GM18519 (cell line): Measurements from ENCODE around the gene PTPN1.
"Not testable (repeated sequence)": the region's sequence is repeated elsewhere in the genome, so short reads cannot be mapped to it uniquely, and the experiment has no call there.

Experiments
- ATAC-seq: cut with Tn5 transposase; IDR thresholded peaks from one replicate; pipeline ENCODE4 v1.9.1; 2021; ENCODE audit warnings: mild to moderate bottlenecking, moderate library complexity; ENCODE audit not compliant: unreplicated experiment, low FRiP score

PTPN1 gene

DNA sequence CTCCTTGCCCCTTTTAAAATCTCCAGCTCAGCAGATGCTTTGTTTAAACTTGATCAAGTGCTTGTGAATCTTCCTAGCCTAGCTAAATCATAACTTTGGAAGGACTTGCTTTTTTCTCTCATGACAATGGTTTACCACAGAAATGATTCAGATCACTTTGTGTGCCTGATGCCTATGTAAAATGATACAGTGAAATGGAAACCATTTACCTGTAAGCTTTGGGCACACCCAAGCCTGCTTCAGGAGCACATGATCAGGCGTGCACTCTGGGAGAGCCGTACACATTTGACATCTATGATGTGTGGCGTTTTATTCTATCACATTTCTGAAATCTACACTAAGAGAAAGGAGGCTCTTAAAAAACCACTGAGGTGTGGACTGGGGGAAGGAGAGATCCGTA lies 41.1 kb downstream of the PTPN1 start:
- no peak for ATAC-seq

DNA sequence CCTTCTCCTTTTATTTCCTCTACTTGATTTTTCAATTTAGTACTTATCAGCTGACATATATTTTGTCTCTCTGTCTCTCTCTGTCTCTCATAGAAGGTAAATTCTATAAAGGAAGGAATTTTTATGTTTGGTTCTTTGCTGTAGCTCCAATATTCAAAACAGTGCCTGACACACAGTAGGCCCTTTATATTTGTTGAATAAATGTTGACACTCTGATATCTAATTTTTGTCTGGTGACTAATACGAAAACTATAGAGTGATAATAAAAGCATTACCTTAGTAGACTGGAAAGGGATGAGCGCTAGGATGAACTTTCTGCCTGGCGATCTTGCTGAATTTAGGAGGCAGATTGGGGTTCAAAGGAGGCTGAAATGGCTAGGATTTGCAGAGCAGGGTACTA lies 42.8 kb downstream of the PTPN1 start:
- ATAC-seq: no peak

DNA sequence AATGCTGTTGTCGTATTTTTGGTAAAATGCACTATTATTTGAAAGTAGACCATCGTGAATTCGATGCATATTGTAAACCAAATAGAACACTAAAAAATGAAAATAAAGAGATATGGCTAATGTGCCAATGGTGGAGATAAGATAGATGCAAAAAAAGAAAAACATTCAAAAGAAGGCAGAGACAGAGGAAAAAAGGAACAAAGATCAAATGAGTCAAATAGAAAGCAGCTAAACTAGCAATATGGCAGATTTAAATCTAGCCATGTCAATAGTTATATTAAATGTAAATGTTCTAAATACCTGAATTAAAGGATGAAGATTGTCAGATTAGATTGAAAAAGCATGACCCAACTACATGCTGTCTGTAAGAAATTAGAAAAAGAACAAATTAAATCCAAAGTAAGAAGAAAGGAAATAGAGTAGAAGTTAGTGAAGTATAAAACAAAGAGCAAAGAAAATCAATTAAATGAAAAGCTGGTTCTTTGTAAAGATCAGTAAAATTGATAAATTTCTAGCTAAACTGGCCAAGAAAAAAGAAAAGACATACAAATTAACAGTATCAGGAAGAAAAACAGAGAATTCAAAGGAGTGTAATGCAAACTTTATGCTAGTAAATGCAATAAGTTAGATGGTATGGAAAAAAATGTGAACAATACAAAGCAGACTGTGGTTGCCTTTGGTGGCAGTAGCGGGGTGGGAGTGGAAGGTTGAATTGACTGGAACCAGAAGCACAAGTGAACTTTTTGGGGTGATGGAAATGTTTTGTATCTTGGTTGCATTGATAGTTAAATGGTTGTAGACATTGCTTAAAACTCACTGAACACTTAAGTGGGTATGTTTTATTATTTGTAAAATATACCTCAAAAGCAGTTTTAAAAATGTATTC lies 44.8 kb downstream of the PTPN1 start:
- ATAC-seq: no peak

DNA sequence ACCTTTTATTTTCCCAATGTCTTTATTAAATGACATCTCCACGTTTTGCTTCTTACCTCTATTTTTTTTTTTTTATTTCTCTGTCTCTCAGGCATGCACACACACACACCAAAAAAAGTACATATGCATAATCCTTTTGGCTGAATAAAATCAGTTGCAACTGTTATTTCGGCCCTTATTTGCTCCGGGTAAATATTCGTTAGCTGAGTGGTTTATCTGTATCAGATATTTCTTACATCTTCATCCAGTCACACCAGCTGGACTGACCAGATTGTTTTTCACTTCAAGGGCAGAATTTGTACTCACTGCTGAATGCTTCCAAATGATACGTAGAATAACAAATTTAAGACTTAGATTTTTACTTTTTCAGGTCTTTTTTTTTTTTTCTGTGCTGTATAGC lies 45.5 kb downstream of the PTPN1 start:
- no peak for ATAC-seq

DNA sequence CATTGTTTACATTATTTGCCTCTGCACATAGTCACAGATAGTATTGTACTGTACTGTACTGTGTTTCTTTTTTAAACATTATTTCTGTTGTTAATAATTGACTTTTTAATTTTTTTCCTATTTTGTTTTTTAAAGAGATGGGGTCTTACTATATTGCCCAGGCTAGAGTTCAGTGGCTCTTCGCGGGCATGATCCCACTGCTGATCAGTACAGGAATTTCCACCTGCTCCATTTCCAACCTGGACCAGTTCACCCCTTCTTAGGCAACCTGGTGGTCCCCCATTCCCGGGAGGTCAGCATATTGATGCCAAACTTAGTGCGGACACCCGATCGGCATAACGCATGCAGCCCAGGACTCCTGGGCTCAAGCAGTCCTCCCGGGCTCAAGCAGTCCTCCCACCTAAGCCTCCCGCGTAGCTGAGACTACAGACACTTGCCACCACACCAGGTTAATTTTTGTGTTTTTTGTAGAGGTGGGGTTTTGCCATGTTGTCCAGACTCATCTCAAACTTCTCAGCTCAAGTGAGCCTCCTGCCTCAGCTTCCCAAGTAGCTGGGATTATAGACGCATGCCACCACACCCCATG lies 47.5 kb downstream of the PTPN1 start:
- ATAC-seq: no peak

DNA sequence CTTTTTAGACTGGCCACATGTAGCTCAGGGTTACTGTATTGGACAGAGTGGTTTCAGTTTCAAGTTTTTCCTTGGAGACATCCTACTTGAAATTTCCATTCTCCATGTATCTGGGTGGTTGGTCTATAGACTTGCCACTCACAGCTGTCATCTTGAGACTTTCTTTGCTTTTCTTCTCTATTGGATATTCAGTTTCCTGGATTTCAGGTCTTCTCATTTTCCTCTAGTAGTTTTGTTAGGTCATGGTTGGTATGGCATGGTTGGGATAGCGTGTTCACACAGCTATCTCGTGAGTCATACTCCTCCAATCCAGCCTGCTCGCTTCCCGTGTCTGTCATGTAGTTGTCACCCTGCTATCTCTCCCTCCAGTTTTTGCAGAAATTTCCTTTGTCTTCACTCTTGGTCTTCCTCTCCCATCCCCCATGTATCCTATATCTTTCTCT lies 48.3 kb downstream of the PTPN1 start:
- no peak for ATAC-seq

DNA sequence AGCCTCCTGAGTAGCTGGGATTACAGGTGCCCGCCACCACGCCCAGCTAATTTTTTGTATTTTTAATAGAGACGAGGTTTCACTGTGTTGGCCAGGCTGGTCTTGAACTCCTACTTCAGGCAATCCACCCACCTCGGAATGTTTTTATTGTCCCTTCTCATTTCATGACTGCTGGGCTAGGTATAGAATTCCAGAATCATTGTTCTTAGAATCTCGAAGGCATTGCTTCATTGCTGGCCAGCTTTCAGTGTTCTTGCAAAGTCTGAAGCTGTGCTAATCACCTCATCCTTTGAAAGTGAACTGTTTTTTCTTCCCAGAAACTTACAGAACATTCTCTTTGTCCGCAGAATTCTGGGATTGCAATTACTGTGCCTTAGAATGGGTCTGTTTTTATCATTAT lies 49.0 kb downstream of the PTPN1 start:
- ATAC-seq: no peak

DNA sequence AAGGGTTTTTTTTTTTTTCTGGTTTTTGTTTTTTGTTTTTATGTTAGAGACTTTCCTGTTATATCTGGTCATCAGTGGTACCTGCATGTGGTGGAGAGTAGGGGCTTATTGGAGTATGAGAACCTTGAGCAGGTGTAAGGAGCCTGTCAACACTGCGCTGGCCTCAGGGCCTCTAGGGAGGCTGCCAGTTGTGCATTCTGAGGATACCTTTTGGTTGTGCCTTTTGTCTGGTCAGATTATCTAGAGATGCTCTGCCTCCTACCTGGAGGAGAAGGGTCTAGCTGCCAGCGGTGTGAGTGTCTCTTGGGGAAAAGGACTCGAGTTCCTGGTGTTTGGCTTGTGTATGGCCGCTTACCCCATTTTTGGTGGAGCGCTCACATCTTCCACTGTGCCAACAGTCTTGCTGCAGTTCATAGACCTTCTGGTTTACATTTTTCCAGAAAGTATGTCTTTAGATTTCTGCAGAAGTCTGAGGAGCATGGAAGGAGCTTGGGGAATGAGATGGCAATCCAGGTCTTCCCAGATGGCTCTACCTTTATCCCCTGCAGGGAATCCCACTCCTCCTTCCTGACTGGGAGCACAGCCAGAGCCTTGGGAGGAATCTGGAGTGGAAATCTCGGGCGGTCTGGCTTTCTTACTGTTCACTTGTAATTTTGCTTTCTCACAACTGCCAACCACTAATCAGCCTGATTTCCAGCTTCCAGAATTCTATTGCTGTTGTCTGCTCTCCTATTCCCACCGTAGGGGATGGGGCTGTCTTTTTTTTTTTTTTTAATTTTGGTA lies 49.9 kb downstream of the PTPN1 start:
- no peak for ATAC-seq

DNA sequence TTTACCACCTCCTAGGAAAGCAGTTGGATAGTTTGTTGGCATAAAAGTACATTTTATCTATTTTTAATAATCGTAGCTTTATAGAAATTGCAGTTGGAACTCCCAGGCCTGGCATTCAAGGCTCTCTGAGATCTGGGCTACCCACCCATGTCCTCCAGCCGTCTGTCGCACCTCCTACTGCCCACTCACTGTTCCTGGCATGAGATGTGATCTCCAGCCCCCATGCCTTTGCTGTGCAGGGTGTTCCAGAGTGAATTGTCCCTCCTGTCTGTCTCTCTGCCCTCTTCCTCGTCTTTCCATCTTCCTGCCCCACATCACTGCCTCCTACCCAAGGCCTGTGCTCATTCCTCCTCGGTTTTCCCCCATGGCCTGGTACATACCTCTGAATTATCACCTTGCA lies 50.7 kb downstream of the PTPN1 start:
- no peak for ATAC-seq

DNA sequence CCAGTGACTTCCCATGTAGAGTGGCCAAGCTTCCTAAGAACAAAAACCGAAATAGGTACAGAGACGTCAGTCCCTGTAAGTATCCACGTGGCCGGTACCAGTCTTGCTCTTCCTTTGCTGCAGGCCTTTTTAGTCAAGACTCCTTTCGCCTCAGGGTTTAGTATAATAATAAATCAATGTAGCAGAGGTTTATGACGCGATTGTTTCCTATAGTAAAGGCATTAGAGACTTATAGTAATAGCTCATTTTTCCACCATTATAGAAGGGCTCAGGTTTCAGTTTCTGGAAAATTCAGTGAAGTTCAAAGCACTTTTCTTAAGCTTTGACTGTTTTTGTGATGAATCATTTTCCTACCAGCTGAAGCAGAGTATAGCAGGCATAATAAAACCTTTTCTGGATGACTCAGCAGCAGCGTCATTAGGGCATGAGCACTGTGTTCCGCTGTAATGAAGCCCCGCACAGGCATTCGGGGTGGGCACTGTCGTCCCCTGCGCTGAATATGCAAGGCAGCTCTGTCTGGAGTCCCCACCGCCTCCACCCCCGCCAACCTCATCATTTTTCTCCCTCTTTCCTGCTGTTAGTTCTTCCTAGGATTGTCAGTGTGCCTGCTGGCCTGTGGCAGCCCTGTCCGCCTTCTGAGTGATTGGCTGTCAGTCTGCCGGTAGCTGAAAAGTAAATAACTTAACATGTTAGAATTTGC lies 51.3 kb downstream of the PTPN1 start:
- no peak for ATAC-seq

DNA sequence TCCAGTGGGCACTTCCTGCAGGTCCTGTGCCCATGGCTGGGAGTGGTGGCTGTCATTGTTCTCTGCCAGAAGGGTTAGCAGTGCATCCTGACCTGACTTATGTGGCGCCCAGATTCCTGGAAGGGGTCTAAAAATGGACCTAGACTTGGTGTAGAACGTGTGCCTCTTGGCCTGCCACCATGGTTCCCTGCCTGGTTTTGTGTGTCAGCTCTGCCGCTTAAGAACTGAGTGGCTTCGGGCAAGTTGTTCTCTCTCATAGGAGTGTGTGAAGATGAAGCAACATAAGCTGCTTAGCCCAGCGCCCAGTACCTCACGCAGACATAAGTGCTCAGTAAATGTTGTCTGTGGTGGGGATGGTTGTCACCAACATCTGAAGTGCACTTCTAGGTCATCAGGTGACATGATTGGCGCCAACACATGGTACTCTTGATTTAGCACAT lies 52.1 kb downstream of the PTPN1 start:
- ATAC-seq: no peak

DNA sequence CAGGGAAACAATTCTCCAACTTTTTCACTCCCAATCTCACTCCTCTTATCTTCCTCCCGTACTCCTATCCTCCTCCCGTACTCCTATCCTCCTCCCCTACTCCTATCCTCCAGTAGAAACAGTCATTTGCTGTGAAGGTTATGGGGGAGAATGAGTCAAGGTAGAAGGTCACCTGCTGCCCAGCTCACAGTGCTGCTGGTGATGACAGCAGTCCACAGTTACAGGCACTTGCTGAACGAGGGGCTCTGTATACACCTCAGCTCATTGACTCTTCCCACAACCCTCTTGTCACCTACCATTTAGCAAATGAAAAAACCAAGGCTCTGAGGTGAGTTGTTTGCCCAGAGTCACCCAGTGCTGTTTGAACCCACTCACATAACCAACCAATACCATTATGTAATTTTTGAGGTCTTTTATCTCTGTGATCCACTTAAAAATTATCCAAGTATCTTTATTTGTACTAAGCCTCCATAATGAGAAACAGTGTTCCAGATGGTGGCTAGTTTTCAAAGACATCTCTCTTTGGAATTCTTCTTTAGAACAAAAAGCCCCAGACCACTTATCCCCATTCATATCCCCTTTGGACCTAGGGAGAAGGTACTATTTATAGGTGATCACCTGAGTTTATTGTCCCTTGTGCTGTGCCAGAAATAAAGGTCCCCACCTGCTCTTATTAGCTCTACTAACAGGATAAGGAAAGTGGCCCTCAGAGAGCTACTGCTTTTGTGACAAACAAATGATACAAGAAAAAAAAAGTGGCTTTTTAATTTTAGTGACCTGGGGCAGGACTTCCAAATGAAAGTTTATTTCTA lies 53.2 kb downstream of the PTPN1 start:
- ATAC-seq: no peak

DNA sequence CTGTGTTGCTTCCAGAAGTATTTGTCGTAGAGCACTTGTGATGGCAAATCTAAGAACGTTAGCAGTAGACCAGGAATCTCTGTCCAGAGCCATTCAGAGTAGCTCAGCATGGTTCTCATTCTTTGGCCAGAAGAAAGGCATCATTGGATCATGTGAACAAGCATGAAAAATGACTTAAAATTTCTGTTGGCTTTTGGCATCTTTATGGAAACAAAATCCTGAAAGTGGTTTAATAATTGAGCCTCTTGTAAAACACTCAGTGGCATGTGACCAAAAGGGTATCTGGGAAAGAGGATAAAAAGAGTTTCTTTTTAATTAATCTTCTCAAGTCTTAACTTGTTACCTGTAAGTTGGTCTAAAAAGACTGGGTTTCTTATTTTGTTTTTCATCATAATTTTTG lies 55.2 kb downstream of the PTPN1 start:
- no peak for ATAC-seq

DNA sequence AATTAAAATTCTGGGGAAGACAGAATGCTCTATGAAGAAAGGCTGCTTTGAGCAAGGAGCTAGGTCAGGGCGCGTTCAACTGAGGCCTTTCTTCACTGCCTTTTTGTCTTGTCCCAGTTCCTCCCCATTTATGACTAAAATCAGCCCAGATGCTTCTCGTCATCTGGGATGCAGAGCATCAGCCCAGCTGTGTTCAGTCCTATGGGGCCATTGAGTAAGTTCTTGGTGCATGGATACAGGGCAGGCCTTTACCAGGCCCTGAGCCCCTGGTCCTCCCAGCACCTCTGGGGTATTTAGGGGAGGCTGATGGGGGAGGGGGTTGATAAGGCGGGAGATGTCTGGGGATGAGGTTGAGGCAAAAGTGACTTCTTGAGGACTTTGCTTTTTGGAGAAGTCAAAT lies 55.7 kb downstream of the PTPN1 start:
- no peak for ATAC-seq

DNA sequence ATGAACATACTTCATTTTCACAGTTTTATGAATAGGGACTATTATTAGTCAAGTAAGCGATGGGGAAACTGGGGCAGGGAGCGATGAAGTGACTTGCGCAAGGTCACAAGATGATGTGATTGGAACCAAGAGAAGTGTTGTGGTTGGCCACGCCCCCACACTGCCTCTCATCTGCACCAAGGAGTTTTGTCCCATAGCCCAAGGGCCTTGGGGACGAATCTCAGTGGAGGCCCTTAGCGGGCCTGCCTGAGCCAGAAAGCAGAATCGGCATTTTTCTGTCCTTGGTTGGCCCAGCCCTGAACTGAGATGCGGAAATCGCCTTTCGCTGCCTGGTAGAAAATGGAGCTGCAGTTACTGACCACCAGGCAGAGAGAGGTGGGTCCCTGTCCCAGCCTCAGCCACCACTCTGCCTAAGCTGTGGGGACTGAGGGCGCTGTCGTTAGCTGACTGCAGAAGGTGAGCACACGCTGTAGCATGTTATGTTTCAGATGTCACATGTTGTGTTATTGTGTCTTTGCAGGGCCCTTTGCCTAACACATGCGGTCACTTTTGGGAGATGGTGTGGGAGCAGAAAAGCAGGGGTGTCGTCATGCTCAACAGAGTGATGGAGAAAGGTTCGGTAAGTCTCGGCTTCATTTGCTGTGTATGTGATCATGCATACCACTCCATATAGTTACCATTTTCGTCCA lies 57.8 kb downstream of the PTPN1 start:
- no peak for ATAC-seq

DNA sequence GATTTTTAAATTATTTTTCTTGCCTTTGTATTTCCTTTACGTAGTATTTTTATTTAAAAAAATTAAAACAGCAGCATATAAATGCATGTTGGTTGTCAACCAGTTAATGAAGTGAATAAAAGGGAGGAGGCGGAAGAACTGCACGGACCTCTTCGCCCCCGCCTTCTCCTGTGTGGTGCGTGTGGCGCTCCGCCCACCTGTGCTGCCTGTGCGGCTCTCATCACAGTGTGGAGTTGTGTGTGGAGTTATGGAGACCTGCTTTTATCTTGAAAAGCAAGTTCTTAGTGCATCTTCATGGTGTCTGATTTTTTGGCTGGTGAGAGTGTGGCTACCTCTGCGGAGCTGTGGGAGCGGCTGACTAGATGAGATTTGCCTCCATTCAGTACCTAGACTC lies 58.4 kb downstream of the PTPN1 start:
- ATAC-seq: no peak

DNA sequence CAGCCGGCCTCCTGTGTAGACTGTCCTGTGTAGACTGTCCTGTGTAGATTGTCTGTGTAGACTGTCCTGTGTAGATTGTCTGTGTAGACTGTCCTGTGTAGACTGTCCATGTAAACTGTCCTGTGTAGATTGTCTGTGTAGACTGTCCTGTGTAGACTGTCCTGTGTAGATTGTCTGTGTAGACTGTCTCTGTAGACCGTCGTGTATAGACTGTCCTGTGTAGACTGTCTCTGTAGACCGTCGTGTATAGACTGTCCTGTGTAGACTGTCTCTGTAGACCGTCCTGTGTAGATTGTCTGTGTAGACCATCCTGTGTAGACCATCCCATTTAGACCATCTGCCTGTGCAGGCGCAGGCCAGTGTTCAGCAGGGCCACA lies 59.3 kb downstream of the PTPN1 start:
- ATAC-seq: not testable (repeated sequence)

DNA sequence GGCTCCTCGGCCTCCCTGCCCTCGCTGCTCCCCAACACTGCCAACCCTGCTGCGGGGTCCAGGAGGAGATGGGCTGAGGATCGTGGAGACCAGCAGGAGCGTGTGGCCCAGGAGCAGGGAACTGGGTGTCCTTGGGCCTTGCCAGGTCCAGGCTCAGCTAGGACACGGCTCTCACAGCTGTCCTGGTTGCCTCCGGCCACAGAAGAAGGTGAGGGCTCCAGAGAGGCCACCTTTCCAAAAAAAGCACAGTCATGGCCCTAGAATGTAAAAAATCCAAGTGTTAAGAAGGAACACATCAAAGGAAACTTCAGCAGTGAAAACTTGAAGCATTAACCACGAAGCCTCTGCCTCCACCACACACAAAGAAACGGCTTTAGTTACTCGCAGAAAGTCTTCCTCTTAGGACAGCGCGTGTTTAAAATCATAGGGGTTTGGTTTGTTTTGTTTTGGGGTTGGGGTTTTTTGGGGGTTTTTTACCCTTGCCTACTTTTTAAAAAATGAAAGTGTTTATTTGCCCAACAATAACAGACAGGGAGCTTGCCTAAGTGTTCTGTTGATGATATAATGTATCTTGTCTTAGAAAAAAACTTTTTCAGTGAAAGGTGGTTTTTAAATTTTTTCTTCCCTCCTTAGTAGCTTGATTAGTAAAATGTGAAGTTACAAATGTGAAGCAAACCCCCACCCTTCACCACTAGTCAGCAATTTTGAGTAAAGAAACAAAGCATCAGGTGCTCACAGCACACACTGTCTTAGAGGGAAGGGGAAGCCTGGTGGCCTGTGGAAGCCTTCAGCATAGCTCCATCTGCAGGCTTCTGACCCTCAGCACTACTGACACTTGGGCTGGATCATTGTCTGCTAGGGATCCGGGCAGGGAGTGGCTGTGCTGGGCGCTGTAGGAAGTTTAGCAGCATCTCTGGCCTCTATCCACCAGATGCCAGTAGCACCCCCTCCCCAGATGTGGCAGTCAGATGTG lies 60.0 kb downstream of the PTPN1 start:
- ATAC-seq: peak; percentile 60
